HG03045 (cell line): ENCODE results near the gene TRAK1.
A peak's percentile ranks its signal among the peaks of the same experiment; 100 is the strongest.
"Not testable (repeated sequence)": the region's sequence is repeated elsewhere in the genome, so short reads cannot be mapped to it uniquely, and the experiment has no call there.

ENCODE experiments used
- ATAC-seq: cut with Tn5 transposase; IDR thresholded peaks from one replicate; pipeline ENCODE4 v1.9.1; 2021; ENCODE audit warnings: mild to moderate bottlenecking, moderate library complexity; ENCODE audit not compliant: unreplicated experiment

Gene TRAK1

GRCh38 chr3:42090973-42091731 lies at the start of gene TRAK1:
TRAK1 (plus strand) TSS chr3:42091357; CDS start chr3:42091470, 113 bp downstream.
- no peak for ATAC-seq

GRCh38 chr3:42042747-42043098 lies 48.4 kb upstream of the TRAK1 start:
- no peak for ATAC-seq

GRCh38 chr3:42043099-42043813 lies 47.9 kb upstream of the TRAK1 start:
- no peak for ATAC-seq

GRCh38 chr3:42045708-42046243 lies 45.4 kb upstream of the TRAK1 start:
- ATAC-seq, result no peak

GRCh38 chr3:42048526-42048925 lies 42.6 kb upstream of the TRAK1 start:
- ATAC-seq, result not testable (repeated sequence)

- no peak for ATAC-seq
Observed at GRCh38 chr3:42050126-42050525, 41.0 kb upstream of the TRAK1 start.

GRCh38 chr3:42051384-42052131 lies 39.6 kb upstream of the TRAK1 start:
- ATAC-seq, result peak; percentile 32

GRCh38 chr3:42052132-42052483 lies 39.0 kb upstream of the TRAK1 start:
- peak; percentile 48 for ATAC-seq

- no peak for ATAC-seq
Observed at GRCh38 chr3:42052484-42053351, 38.4 kb upstream of the TRAK1 start.

- ATAC-seq, result no peak
Observed at GRCh38 chr3:42053476-42053875, 37.7 kb upstream of the TRAK1 start.

- ATAC-seq, result no peak
Observed at GRCh38 chr3:42055291-42055690, 35.9 kb upstream of the TRAK1 start.

- no peak for ATAC-seq
Observed at GRCh38 chr3:42056840-42057239, 34.3 kb upstream of the TRAK1 start.

- peak; percentile 72 for ATAC-seq
Observed at GRCh38 chr3:42057561-42058211, 33.5 kb upstream of the TRAK1 start.

- no peak for ATAC-seq
Observed at GRCh38 chr3:42061025-42061712, 30.0 kb upstream of the TRAK1 start.

GRCh38 chr3:42061713-42062380 lies 29.3 kb upstream of the TRAK1 start:
- no peak for ATAC-seq

GRCh38 chr3:42062464-42062863 lies 28.7 kb upstream of the TRAK1 start:
- no peak for ATAC-seq

- no peak for ATAC-seq
Observed at GRCh38 chr3:42063888-42064287, 27.3 kb upstream of the TRAK1 start.

GRCh38 chr3:42066516-42067181 lies 24.5 kb upstream of the TRAK1 start:
- no peak for ATAC-seq
